Lung (tissue), 12 donors: ENCODE data around the gene LRP1B. TPM values are rescaled to one million over a fixed set of nuclear protein-coding genes. Genes with fewer than 3 reads are reported as not detected.

Experiments used
- ATAC-seq: fragments of 200-7000 bp; cut with Tn5 transposase; one replicate; pipeline ENCODE4 v1.9.1; 2020; ENCODE audit warnings: moderate number of reproducible peaks; ENCODE audit not compliant: insufficient read depth, low FRiP score
- DNase-seq, 3 donors: peaks; one replicate each; pipeline ENCODE4 v3.0.0-alpha.2; 2013 to 2017
- H3K27ac ChIP-seq, 2 donors: one replicate each; pipeline ENCODE4 v1.5.1; 2013; ENCODE audit warnings: mild to moderate bottlenecking in 2 of 2, moderate library complexity in 2 of 2, control low read depth in 1 of 2, inconsistent platforms in 1 of 2, low read depth in 1 of 2, low read length in 1 of 2
- H3K27me3 ChIP-seq, 3 donors: one replicate each; pipeline ENCODE4 v1.5.1; 2013; ENCODE audit warnings: low read length in 2 of 3; ENCODE audit not compliant: control insufficient read depth in 3 of 3, insufficient read depth in 3 of 3
- H3K36me3 ChIP-seq, 4 donors: one replicate each; pipeline ENCODE4 v1.5.1; 2013; ENCODE audit warnings: low read length in 4 of 4, mild to moderate bottlenecking in 1 of 4, moderate library complexity in 1 of 4; ENCODE audit not compliant: control insufficient read depth in 4 of 4, insufficient read depth in 4 of 4
- H3K4me1 ChIP-seq, 5 donors: one replicate each; pipeline ENCODE4 v1.5.1; 2013; ENCODE audit warnings: low read length in 5 of 5, mild to moderate bottlenecking in 2 of 5, moderate library complexity in 1 of 5; ENCODE audit not compliant: control insufficient read depth in 5 of 5, insufficient read depth in 5 of 5
- H3K4me3 ChIP-seq: one replicate; pipeline ENCODE4 v1.5.1; 2013; ENCODE audit warnings: mild to moderate bottlenecking, control low read depth, moderate library complexity
- H3K9ac ChIP-seq, 2 donors: one replicate each; pipeline ENCODE4 v1.5.1; 2013; ENCODE audit warnings: low read length in 2 of 2, control low read depth in 1 of 2; ENCODE audit not compliant: insufficient read depth in 1 of 2
- H3K9me3 ChIP-seq, 4 donors: one replicate each; pipeline ENCODE4 v1.5.1; 2013; ENCODE audit warnings: low read length in 3 of 4, mild to moderate bottlenecking in 1 of 4, moderate library complexity in 1 of 4; ENCODE audit not compliant: control insufficient read depth in 4 of 4, insufficient read depth in 3 of 4
- WGBS, 2 donors: extraction: QIAGEN DNeasy Blood & Tissue Kit; methylation state at CpG; one replicate each; pipeline ENCODE4 v1.1.7; 2013; 5-methylcytosine and 5-hydroxymethylcytosine counted together
- polyA plus RNA-seq, 2 donors: library from polyadenylated mRNA; stranded (reverse); fragments of 200-250 nt; gene quantifications; one replicate each; pipeline ENCODE4 v1.2.1, GENCODE V29; 2013
- total RNA-seq, 2 donors: library from RNA; depleted of rRNA in 1 of 2; stranded (reverse); fragments of >200 nt in 1 of 2; gene quantifications; one replicate each; pipeline ENCODE4 v1.2.1, GENCODE V29; 2014 to 2021
- TF ChIP-seq, protein P1 (sequence below): IDR thresholded peaks from 2 replicates; pipeline ENCODE4 v1.5.1; 2012; ENCODE audit warnings: mild to moderate bottlenecking; ENCODE audit errors: control extremely low read depth, extremely low read depth
- donor health status: control.
- donor health status: control.
- donor health status: Bipolar disorder and iron deficiency.
- donor health status: healthy.
- donor health status: DM: yes; HTN: yes; CAD: no.

Gene LRP1B
- total and polyA plus RNA-seq, 4 donors = 0.01 to 6.5 (median 0.16) TPM

DNA sequence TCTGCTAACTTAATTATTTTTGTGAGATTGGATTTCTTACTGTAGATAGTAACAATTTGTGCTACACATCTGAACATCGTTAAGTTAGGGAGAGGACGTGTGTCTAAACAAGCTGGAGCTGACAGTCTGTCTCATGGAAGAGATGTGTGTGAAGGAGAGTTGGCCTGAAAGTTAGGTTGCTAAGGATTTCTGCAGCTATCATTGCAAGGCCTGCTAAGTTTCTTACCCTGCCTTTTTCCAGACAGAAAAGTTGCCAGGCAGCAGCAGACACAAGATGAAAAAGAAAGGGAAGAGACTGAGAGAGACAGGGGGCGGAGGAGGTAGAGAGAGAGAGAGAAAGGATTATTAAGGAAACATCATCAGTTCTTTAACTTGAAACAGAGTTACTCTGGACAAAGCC, 4.1 kb upstream of the LRP1B start:
- Histone ChIP-seq H3K9ac (no peak overlapping the region), H3K36me3 (no peaks in the 10 kb centered on the region), H3K9me3 (no peaks in the 10 kb centered on the region), H3K27me3 (peaks cover 0 to 12% (median 5%) of the 10 kb centered on the region in 3 donors), H3K4me1 (peaks cover 0 to 16% (median 2%) of the 10 kb centered on the region in 5 donors), H3K4me3 (no peak overlapping the region), H3K27ac (no peak overlapping the region)
- ATAC-seq (no peak), DNase-seq (no peak)
- WGBS, 2 donors = 84 to 91% methylated on average over 3 of the region's 3 CpGs
- TF ChIP-seq, protein P1, sequence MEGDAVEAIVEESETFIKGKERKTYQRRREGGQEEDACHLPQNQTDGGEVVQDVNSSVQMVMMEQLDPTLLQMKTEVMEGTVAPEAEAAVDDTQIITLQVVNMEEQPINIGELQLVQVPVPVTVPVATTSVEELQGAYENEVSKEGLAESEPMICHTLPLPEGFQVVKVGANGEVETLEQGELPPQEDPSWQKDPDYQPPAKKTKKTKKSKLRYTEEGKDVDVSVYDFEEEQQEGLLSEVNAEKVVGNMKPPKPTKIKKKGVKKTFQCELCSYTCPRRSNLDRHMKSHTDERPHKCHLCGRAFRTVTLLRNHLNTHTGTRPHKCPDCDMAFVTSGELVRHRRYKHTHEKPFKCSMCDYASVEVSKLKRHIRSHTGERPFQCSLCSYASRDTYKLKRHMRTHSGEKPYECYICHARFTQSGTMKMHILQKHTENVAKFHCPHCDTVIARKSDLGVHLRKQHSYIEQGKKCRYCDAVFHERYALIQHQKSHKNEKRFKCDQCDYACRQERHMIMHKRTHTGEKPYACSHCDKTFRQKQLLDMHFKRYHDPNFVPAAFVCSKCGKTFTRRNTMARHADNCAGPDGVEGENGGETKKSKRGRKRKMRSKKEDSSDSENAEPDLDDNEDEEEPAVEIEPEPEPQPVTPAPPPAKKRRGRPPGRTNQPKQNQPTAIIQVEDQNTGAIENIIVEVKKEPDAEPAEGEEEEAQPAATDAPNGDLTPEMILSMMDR = no peak

GRCh38 chr2:142130111-142131009, 456 bp downstream of the LRP1B start:
- peak; percentile 81 for ATAC-seq
- Histone ChIP-seq H3K27me3 (peaks cover 0 to 39% (median 23%) of the 10 kb centered on the region in 3 donors), H3K36me3 (no peaks in the 10 kb centered on the region), H3K9me3 (no peaks in the 10 kb centered on the region), H3K9ac (peak overlapping the region in 1 of 2 donors; percentile 63), H3K4me1 (peaks cover 0 to 18% (median 2%) of the 10 kb centered on the region in 5 donors), H3K27ac (no peak overlapping the region), H3K4me3 (peak overlapping the region; percentile 36)
- WGBS, 2 donors = 1 to 2% methylated on average over 68 of the region's 68 CpGs
- TF ChIP-seq, protein P1 = no peak
- DNase-seq = peak; percentile 80 to 90 (median 84)

DNA sequence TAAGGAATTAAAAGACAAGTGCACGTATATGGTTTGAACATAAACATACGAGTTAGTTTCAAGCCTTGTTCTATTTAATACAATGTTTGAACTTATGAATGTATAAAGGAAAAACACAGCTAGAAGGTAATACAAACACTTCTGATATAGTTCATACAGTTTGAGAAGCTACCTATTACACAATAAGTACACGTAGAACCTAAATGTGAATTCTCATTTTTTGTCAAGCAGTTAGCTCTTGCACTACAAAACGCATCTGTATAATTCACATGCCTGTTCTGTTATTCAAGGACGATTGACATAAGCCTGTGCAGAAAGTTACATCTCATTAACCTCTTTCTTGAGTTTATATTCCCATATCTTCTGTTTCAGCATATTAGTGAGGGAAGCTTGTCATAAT, 2.7 kb downstream of the LRP1B start:
- Histone ChIP-seq H3K9ac (no peak overlapping the region), H3K36me3 (no peaks in the 10 kb centered on the region), H3K27me3 (peaks cover 0 to 38% (median 23%) of the 10 kb centered on the region in 3 donors), H3K27ac (no peak overlapping the region), H3K4me3 (no peak overlapping the region), H3K4me1 (peaks cover 0 to 18% (median 2%) of the 10 kb centered on the region in 5 donors), H3K9me3 (no peaks in the 10 kb centered on the region)
- DNase-seq (no peak), ATAC-seq (no peak)
- TF ChIP-seq, protein P1 = no peak
- 85 to 89% methylated on average over 5 of the region's 5 CpGs for WGBS, 2 donors
